ENCODE data around the gene RPL28.

Gene RPL28

DNA sequence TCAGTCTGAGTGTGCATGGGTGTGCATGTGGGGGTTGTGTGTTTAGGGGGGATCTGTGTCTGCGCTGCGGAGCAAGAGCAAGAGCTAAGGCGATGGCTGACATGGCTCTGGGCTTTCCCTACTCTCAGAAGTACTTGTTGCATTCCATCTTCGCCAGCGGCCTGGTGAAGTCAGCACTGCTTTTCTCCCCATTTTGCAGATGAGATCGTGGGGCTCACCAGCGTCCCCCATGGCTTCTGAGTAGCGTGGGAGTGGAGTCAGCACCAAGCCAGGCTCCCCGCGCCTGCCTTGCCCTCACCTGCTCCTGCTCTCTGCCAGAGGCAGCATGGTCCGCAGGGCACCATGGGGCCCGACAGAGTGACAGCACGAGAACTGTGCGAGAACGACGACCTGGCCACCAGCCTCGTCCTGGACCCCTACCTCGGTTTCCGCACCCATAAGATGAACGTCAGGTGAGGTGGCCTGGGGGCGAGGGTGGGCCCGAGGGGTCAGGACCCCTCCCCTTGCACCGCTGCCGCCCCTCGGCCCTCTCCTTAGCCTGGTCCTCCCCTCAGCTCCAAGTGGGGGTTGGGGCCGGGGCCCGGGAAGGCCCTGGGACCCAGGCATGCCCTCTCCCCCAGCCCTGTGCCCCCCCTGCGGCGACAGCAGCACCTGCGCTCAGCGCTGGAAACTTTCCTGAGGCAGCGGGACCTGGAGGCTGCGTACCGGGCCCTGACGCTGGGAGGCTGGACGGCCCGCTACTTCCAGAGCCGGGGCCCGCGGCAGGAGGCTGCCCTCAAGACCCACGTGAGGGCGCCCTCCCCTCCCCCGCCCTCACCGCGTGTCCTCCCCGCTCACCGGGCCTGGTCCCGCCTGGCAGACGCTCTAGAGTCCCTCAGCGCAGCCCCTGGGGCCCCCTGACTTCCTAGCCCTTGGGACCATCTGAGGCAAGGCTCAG, 43.9 kb upstream of the RPL28 start:
- TF ChIP-seq REST (IDR thresholded peaks at IDR 0.05; ENCODE audit: insufficient replicate concordance, low read depth): no peak
- TF ChIP-seq SPI1 (IDR thresholded peaks at IDR 0.05; ENCODE audit: borderline replicate concordance, low read depth): no peak
- TF ChIP-seq GABPA (IDR thresholded peaks at IDR 0.05; ENCODE audit: low read depth): no peak
- TF ChIP-seq CTCF (IDR thresholded peaks at IDR 0.05; ENCODE audit: insufficient read depth, low read length): no peak
- TF ChIP-seq POLR2AphosphoS5 (IDR thresholded peaks at IDR 0.05; ENCODE audit: low read depth): no peak
- DNase-seq (ENCODE audit: low read depth in 1 of 2, low spot score in 1 of 2): no peak
- H3K27me3 ChIP-seq (ENCODE audit: insufficient read depth, poor library complexity, severe bottlenecking): no peaks in the 10 kb centered on the region
- H3K4me3 ChIP-seq (replicated peaks; ENCODE audit: insufficient read depth, low read length): no peak overlapping the region
- no peak overlapping the region for H3K27ac ChIP-seq (replicated peaks)

DNA sequence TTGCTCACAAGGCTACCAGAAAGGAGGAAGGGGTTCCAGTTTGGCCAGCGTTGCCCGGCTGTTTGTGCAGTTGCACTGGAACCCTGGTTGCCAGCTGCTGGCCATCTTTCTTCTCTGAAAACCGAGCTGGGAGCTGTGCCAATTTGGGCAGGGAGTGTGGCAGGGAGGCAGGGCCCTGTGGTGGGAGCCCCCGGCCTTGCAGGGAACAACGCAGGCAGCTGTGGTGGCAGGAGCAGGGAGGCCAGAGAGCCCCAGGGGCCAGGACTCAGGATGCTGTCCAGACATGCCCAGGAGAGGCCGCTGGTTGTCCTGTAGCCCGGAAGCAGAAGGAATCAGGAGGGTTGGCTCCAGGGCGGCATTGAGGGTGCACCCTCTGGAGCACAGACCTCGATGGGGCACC, 41.3 kb upstream of the RPL28 start:
- TF ChIP-seq GABPA (IDR thresholded peaks at IDR 0.05; ENCODE audit: low read depth) (no peak), REST (IDR thresholded peaks at IDR 0.05; ENCODE audit: insufficient replicate concordance, low read depth) (no peak), SPI1 (IDR thresholded peaks at IDR 0.05; ENCODE audit: borderline replicate concordance, low read depth) (no peak), POLR2AphosphoS5 (IDR thresholded peaks at IDR 0.05; ENCODE audit: low read depth) (no peak), CTCF (IDR thresholded peaks at IDR 0.05; ENCODE audit: insufficient read depth, low read length) (no peak)
- no peaks in the 10 kb centered on the region for H3K27me3 ChIP-seq (ENCODE audit: insufficient read depth, poor library complexity, severe bottlenecking)
- H3K4me3 ChIP-seq (replicated peaks; ENCODE audit: insufficient read depth, low read length): no peak overlapping the region
- DNase-seq (ENCODE audit: low read depth in 1 of 2, low spot score in 1 of 2): no peak
- H3K27ac ChIP-seq (replicated peaks): no peak overlapping the region

DNA sequence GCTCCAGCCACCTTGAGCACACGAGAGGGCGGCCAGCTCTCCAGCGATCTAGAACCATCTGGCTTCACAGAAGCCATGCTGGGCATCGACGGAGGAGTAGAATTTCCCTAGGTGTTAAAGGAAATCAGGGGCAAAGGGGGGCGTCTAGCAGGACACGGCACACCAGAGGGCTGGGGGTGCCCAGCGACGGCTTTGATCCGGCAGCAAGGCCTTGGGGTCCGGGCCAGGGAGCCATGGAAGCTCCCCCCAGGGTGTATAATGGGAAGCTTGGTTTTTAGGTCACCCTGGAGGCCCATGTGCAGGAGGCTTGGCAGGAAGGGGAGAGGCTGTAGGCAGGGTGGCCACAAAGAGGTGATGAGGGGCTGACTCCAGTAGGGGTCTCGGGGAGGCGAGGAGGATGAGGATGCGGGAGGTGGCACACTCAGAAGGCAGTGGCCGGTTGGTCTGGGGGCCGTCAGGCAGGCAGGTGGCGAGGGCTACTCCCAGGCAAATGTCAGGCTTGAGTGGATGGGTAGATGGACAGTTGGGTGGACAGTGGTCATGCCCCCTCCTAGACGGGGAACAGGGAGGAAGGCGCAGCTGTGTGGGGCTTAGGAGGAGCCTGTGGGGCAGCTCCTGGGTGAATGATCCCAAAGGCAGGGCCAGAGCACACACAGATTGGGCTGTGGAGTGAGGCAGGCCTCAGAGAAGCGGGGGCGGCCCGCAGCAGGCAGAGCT, 40.5 kb upstream of the RPL28 start:
- TF ChIP-seq GABPA (IDR thresholded peaks at IDR 0.05; ENCODE audit: low read depth) (no peak), SPI1 (IDR thresholded peaks at IDR 0.05; ENCODE audit: borderline replicate concordance, low read depth) (no peak), REST (IDR thresholded peaks at IDR 0.05; ENCODE audit: insufficient replicate concordance, low read depth) (no peak), POLR2AphosphoS5 (IDR thresholded peaks at IDR 0.05; ENCODE audit: low read depth) (no peak)
- H3K27ac ChIP-seq (replicated peaks): no peak overlapping the region
- no peak overlapping the region for H3K4me3 ChIP-seq (replicated peaks; ENCODE audit: insufficient read depth, low read length)
- no peaks in the 10 kb centered on the region for H3K27me3 ChIP-seq (ENCODE audit: insufficient read depth, poor library complexity, severe bottlenecking)
- no peak for DNase-seq (ENCODE audit: low read depth in 1 of 2, low spot score in 1 of 2)
